ENCODE measurements around the gene ZNF76.

The ZNF76 gene

GRCh38 chr6:35236223-35236622 lies 23.3 kb upstream of the ZNF76 start:
- no peak for DNase-seq (ENCODE audit: low read depth in 2 of 3, low spot score in 2 of 3)

- no peak for DNase-seq (ENCODE audit: low read depth in 2 of 3, low spot score in 2 of 3)
Measured at GRCh38 chr6:35237476-35237875, 22.1 kb upstream of the ZNF76 start.

- DNase-seq (ENCODE audit: low read depth in 2 of 3, low spot score in 2 of 3) = no peak
Measured at GRCh38 chr6:35238843-35239289, 20.7 kb upstream of the ZNF76 start.

- DNase-seq (ENCODE audit: low read depth in 2 of 3, low spot score in 2 of 3) = no peak
Measured at GRCh38 chr6:35239581-35239980, 20.0 kb upstream of the ZNF76 start.

- DNase-seq (ENCODE audit: low read depth in 2 of 3, low spot score in 2 of 3) = peak; percentile 31 to 72 (median 63)
Measured at GRCh38 chr6:35240838-35241801, 18.4 kb upstream of the ZNF76 start.

- DNase-seq (ENCODE audit: low read depth in 2 of 3, low spot score in 2 of 3) = no peak
Measured at GRCh38 chr6:35242486-35242885, 17.0 kb upstream of the ZNF76 start.

- DNase-seq (ENCODE audit: low read depth in 2 of 3, low spot score in 2 of 3) = no peak
Measured at GRCh38 chr6:35242906-35243305, 16.6 kb upstream of the ZNF76 start.

- DNase-seq (ENCODE audit: low read depth in 2 of 3, low spot score in 2 of 3) = no peak
Measured at GRCh38 chr6:35243386-35243958, 16.1 kb upstream of the ZNF76 start.

- no peak for DNase-seq (ENCODE audit: low read depth in 2 of 3, low spot score in 2 of 3)
Measured at GRCh38 chr6:35244551-35244950, 15.0 kb upstream of the ZNF76 start.

GRCh38 chr6:35247642-35248231 lies 11.8 kb upstream of the ZNF76 start:
- DNase-seq (ENCODE audit: low read depth in 2 of 3, low spot score in 2 of 3) = no peak

GRCh38 chr6:35248300-35248699 lies 11.2 kb upstream of the ZNF76 start:
- DNase-seq (ENCODE audit: low read depth in 2 of 3, low spot score in 2 of 3) = no peak

GRCh38 chr6:35248965-35249364 lies 10.6 kb upstream of the ZNF76 start:
- DNase-seq (ENCODE audit: low read depth in 2 of 3, low spot score in 2 of 3) = no peak

- DNase-seq (ENCODE audit: low read depth in 2 of 3, low spot score in 2 of 3) = no peak
Measured at GRCh38 chr6:35251949-35252348, 7.6 kb upstream of the ZNF76 start.

- no peak for DNase-seq (ENCODE audit: low read depth in 2 of 3, low spot score in 2 of 3)
Measured at GRCh38 chr6:35253249-35253648, 6.3 kb upstream of the ZNF76 start.

GRCh38 chr6:35258336-35258735 lies 1.2 kb upstream of the ZNF76 start:
- no peak for DNase-seq (ENCODE audit: low read depth in 2 of 3, low spot score in 2 of 3)

GRCh38 chr6:35258858-35259193 lies 709 bp upstream of the ZNF76 start:
- peak in 1 of 3 experiments; percentile 4 for DNase-seq (ENCODE audit: low read depth in 2 of 3, low spot score in 2 of 3)

GRCh38 chr6:35259948-35260590 lies 534 bp downstream of the ZNF76 start:
- DNase-seq (ENCODE audit: low read depth in 2 of 3, low spot score in 2 of 3) = peak; percentile 27 to 64 (median 57)

- no peak for DNase-seq (ENCODE audit: low read depth in 2 of 3, low spot score in 2 of 3)
Measured at GRCh38 chr6:35260591-35261570, 1.3 kb downstream of the ZNF76 start.

GRCh38 chr6:35262596-35262995 lies 3.1 kb downstream of the ZNF76 start:
- DNase-seq (ENCODE audit: low read depth in 2 of 3, low spot score in 2 of 3) = no peak

- DNase-seq (ENCODE audit: low read depth in 2 of 3, low spot score in 2 of 3) = no peak
Measured at GRCh38 chr6:35264550-35265274, 5.2 kb downstream of the ZNF76 start.
